Esophagus squamous epithelium (tissue), 5 donors: ENCODE results near the gene ISCA2. TPM values are rescaled to one million over a fixed set of nuclear protein-coding genes. Genes with fewer than 3 reads are reported as not detected.

Experiments
- DNase-seq: peaks from one replicate; lab custom pipeline; 2025; lab: John Stamatoyannopoulos, UW
- H3K27ac ChIP-seq, 4 donors: fragments of 200-600 bp; sonication (generic); one replicate each; pipeline ENCODE4 v1.5.1; 2016 to 2019; ENCODE audit warnings: mild to moderate bottlenecking in 1 of 4
- H3K27me3 ChIP-seq, 4 donors: fragments of 200-600 bp; sonication (generic); 1 replicate in 3 of 4; 2 replicates in 1 of 4; pipeline versions ENCODE4 v1.5.1 to v1.6.0; 2017 to 2021; ENCODE audit warnings: antibody characterized with exemption in 1 of 4
- H3K36me3 ChIP-seq, 3 donors: fragments of 200-600 bp; sonication (generic); one replicate each; pipeline ENCODE4 v1.5.1; 2016 to 2019
- H3K4me1 ChIP-seq, 3 donors: fragments of 200-600 bp; sonication (generic); one replicate each; pipeline ENCODE4 v1.5.1; 2017 to 2019
- H3K4me3 ChIP-seq, 4 donors: fragments of 200-600 bp; sonication (generic); 1 replicate in 3 of 4; 2 replicates in 1 of 4; pipeline ENCODE4 v1.5.1; 2016 to 2019; ENCODE audit warnings: mild to moderate bottlenecking in 2 of 4, moderate library complexity in 1 of 4
- H3K9me3 ChIP-seq, 3 donors: fragments of 200-600 bp; sonication (generic); one replicate each; pipeline ENCODE4 v1.5.1; 2016 to 2019
- CTCF ChIP-seq, 6 experiments: fragments of 450-650 bp in 4 of 6; fragments of 200-600 bp in 2 of 6; sonication (generic) in 2 of 6; IDR thresholded peaks; one replicate each; pipeline ENCODE4 v1.5.1; 2016 to 2019; ENCODE audit warnings: antibody characterized with exemption in 6 of 6, mild to moderate bottlenecking in 4 of 6, moderate library complexity in 4 of 6
- POLR2A ChIP-seq, 4 donors: fragments of 450-650 bp; IDR thresholded peaks; one replicate each; pipeline ENCODE4 v1.6.1; 2017; ENCODE audit warnings: antibody characterized with exemption in 4 of 4, mild to moderate bottlenecking in 4 of 4, moderate library complexity in 3 of 4
- WGBS, 2 donors: methylation state at CpG; one replicate each; pipeline ENCODE4 v1.1.5; 2018; 5-methylcytosine and 5-hydroxymethylcytosine counted together
- intact Hi-C: fragments of 100-400 bp; cut with DNase I; formaldehyde crosslinking; loops from one replicate; pipeline ENCODE4 v1.15.0; 2022
- total RNA-seq, 4 donors: library from RNA; depleted of rRNA; stranded (reverse); fragments of >200 nt; gene quantifications; one replicate each; pipeline ENCODE4 v1.1.0, GENCODE V29; 2016
- donor health status: DM: yes; HTN: yes; CAD: no.

The ISCA2 gene
- total RNA-seq, 4 donors from 2014 or later = 4.6 to 15.1 (median 6.2) TPM

- WGBS, 2 donors = 92 to 100% methylated on average over 2 to 8 of the region's 8 CpGs
- intact Hi-C loops = no loop called here
- TF ChIP-seq CTCF (IDR thresholded peaks at IDR 0.05) = no peak
- no peak for TF ChIP-seq POLR2A (IDR thresholded peaks at IDR 0.05)
- DNase-seq = no peak
- Histone ChIP-seq H3K9me3 (no peaks in the 10 kb centered on the region), H3K4me1 (peaks cover 0 to 22% (median 0%) of the 10 kb centered on the region in 3 donors), H3K27ac (no peak overlapping the region), H3K27me3 (no peaks in the 10 kb centered on the region), H3K36me3 (peaks cover 0 to 48% (median 0%) of the 10 kb centered on the region in 3 donors), H3K4me3 (no peak overlapping the region)
Measured at GRCh38 chr14:74515891-74516412, 22.4 kb downstream of the ISCA2 start.

- Histone ChIP-seq H3K9me3 (no peaks in the 10 kb centered on the region), H3K36me3 (peaks cover 0 to 52% (median 0%) of the 10 kb centered on the region in 3 donors), H3K4me1 (peaks cover 0 to 18% (median 0%) of the 10 kb centered on the region in 3 donors), H3K27ac (no peak overlapping the region), H3K27me3 (no peaks in the 10 kb centered on the region), H3K4me3 (no peak overlapping the region)
- TF ChIP-seq CTCF (IDR thresholded peaks at IDR 0.05) = no peak
- TF ChIP-seq POLR2A (IDR thresholded peaks at IDR 0.05) = no peak
- no peak for DNase-seq
- intact Hi-C loops = no loop called here
- WGBS, 2 donors = 71 to 82% methylated on average over 1 to 5 of the region's 12 CpGs
Measured at GRCh38 chr14:74516451-74517160, 23.0 kb downstream of the ISCA2 start.

GRCh38 chr14:74517731-74518130, 24.2 kb downstream of the ISCA2 start:
- no peaks in the 10 kb centered on the region for H3K27me3 ChIP-seq
- DNase-seq = no peak
- H3K4me3 ChIP-seq = no peak overlapping the region
- H3K9me3 ChIP-seq = no peaks in the 10 kb centered on the region
- peaks cover 0 to 18% (median 0%) of the 10 kb centered on the region in 3 donors for H3K4me1 ChIP-seq
- H3K36me3 ChIP-seq = peaks cover 0 to 60% (median 0%) of the 10 kb centered on the region in 3 donors
- intact Hi-C loops = no loop called here
- WGBS, 2 donors = 60 to 71% methylated on average over 4 of the region's 4 CpGs
- TF ChIP-seq POLR2A (IDR thresholded peaks at IDR 0.05) (no peak), CTCF (IDR thresholded peaks at IDR 0.05) (no peak)
- H3K27ac ChIP-seq = no peak overlapping the region

- intact Hi-C loops = no loop called here
- TF ChIP-seq POLR2A (IDR thresholded peaks at IDR 0.05) (no peak), CTCF (IDR thresholded peaks at IDR 0.05) (no peak)
- no peak overlapping the region for H3K27ac ChIP-seq
- no peak overlapping the region for H3K4me3 ChIP-seq
- 17 to 39% methylated on average over 6 of the region's 6 CpGs for WGBS, 2 donors
- no peaks in the 10 kb centered on the region for H3K27me3 ChIP-seq
- H3K9me3 ChIP-seq = no peaks in the 10 kb centered on the region
- H3K36me3 ChIP-seq = peaks cover 0 to 59% (median 0%) of the 10 kb centered on the region in 3 donors
- peaks cover 0 to 18% (median 0%) of the 10 kb centered on the region in 3 donors for H3K4me1 ChIP-seq
- DNase-seq = no peak
Measured at GRCh38 chr14:74518221-74518620, 24.7 kb downstream of the ISCA2 start.

- intact Hi-C loops = no loop called here
- H3K4me3 ChIP-seq = no peak overlapping the region
- no peak overlapping the region for H3K27ac ChIP-seq
- 78 to 84% methylated on average over 5 of the region's 6 CpGs for WGBS, 2 donors
- TF ChIP-seq CTCF (IDR thresholded peaks at IDR 0.05) (no peak), POLR2A (IDR thresholded peaks at IDR 0.05) (no peak)
- H3K36me3 ChIP-seq = peaks cover 0 to 51% (median 0%) of the 10 kb centered on the region in 3 donors
- peaks cover 0 to 18% (median 0%) of the 10 kb centered on the region in 3 donors for H3K4me1 ChIP-seq
- no peaks in the 10 kb centered on the region for H3K27me3 ChIP-seq
- DNase-seq = no peak
- no peaks in the 10 kb centered on the region for H3K9me3 ChIP-seq
Measured at GRCh38 chr14:74519316-74520074, 25.9 kb downstream of the ISCA2 start.
